Ishikawa (cell line): Measurements from ENCODE around the gene KCNQ4.

Experiments
- CREB1 ChIP-seq: IDR thresholded peaks from 2 replicates; pipeline ENCODE4 v1.6.1; 2012; ENCODE audit warnings: low read depth
- EGR1 ChIP-seq: IDR thresholded peaks from 2 replicates; pipeline ENCODE4 v1.6.1; 2012
- EP300 ChIP-seq: IDR thresholded peaks from 2 replicates; pipeline ENCODE4 v1.6.1; 2012; ENCODE audit warnings: borderline replicate concordance
- NFIC ChIP-seq: IDR thresholded peaks from 2 replicates; pipeline ENCODE4 v1.6.1; 2012
- RAD21 ChIP-seq: IDR thresholded peaks from 2 replicates; pipeline ENCODE4 v1.6.1; 2012; ENCODE audit warnings: low read depth
- YY1 ChIP-seq: IDR thresholded peaks from 2 replicates; pipeline ENCODE4 v1.6.1; 2012; ENCODE audit warnings: low read depth
- TF ChIP-seq, protein P1 (sequence below): IDR thresholded peaks from 2 replicates; pipeline ENCODE4 v1.6.1; 2012
- TF ChIP-seq, protein P2 (sequence below): IDR thresholded peaks from 2 replicates; pipeline ENCODE4 v1.6.1; 2012

DNA sequence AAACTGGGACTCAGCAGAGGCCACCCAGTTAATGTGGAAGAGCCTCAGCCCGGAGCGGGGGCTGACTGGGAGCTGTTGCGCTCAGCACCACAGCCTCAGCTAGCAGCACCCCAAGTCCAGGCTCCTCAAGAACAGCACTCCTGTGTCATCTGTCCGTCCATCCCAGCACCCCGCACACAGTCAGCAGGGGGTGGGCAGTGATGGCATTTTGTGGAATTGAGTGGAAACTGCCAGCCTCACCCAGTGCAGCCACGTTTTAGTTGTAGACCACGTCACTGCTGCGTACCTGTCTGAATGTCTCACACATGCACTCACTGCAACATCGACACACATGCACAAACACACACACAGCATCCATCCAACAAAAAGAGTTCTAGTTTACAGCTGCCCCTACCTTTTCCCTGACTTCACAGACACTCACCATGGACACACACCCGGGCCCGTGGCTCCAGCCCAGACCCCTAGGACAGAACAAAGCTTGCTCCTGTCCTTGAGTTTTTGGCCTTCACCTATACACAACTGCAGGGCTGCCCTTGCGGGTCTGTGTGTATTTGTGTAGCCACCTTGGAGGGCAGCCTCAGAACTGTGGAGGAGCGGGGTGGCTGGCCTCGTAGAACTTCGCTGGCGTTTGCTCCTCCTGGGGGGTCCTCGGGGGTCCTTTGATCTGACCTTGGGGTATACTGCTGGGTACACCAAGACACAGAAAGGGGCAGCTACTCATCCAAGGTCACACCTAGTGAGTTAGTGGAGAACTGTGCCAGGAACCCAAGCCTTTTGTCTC, 5.2 kb downstream of the KCNQ4 start:
- TF ChIP-seq, protein P1, sequence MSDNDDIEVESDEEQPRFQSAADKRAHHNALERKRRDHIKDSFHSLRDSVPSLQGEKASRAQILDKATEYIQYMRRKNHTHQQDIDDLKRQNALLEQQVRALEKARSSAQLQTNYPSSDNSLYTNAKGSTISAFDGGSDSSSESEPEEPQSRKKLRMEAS: no peak
- TF ChIP-seq, protein P2, sequence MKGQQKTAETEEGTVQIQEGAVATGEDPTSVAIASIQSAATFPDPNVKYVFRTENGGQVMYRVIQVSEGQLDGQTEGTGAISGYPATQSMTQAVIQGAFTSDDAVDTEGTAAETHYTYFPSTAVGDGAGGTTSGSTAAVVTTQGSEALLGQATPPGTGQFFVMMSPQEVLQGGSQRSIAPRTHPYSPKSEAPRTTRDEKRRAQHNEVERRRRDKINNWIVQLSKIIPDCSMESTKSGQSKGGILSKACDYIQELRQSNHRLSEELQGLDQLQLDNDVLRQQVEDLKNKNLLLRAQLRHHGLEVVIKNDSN: no peak
- TF ChIP-seq EP300: no peak
- no peak for TF ChIP-seq RAD21
- TF ChIP-seq NFIC: no peak
- no peak for TF ChIP-seq CREB1
- no peak for TF ChIP-seq EGR1
- TF ChIP-seq YY1: no peak
